GM19395 (cell line): ENCODE results near the gene USP12.
A peak's percentile ranks its signal among the peaks of the same experiment; 100 is the strongest.
"Not testable (repeated sequence)": the region's sequence is repeated elsewhere in the genome, so short reads cannot be mapped to it uniquely, and the experiment has no call there.

Experiments used
- ATAC-seq: cut with Tn5 transposase; IDR thresholded peaks from one replicate; pipeline ENCODE4 v1.9.1; 2021; ENCODE audit warnings: mild to moderate bottlenecking, moderate library complexity; ENCODE audit not compliant: unreplicated experiment

USP12 gene, protein sequence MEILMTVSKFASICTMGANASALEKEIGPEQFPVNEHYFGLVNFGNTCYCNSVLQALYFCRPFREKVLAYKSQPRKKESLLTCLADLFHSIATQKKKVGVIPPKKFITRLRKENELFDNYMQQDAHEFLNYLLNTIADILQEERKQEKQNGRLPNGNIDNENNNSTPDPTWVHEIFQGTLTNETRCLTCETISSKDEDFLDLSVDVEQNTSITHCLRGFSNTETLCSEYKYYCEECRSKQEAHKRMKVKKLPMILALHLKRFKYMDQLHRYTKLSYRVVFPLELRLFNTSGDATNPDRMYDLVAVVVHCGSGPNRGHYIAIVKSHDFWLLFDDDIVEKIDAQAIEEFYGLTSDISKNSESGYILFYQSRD

DNA sequence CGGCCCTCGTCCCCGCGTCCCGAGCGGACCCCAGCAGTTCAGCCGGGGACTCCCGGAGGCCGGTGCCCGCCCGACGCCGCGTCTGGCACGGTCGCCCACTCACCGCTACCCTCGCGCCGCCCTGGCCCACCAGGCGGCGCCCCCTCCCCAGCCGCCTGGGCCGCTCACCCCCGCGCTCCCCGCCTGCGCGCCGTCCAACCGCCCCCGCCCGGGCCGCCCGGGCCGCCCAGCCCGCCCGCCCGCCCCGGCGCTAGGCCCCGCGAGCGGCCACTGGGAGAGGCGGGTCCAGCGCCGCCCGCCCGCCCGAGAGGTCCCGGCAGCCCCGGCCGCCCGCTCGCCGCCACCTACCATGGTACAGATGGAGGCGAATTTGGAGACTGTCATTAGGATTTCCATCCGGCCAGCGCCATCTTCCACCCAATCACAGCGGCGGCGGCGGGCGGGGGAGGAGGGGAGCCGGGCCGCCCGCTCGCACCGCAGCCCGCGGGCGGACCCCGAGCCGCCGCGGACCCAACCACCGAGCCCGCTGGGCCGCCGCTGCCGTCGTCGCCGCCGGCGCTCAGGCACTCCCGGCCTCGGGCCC, at the start of gene USP12:
TSS of gene USP12 (minus strand) at position 568 of the 583 bp plus-strand sequence. CDS start at position 396, 172 bp downstream.
- ATAC-seq, result peak; percentile 8

DNA sequence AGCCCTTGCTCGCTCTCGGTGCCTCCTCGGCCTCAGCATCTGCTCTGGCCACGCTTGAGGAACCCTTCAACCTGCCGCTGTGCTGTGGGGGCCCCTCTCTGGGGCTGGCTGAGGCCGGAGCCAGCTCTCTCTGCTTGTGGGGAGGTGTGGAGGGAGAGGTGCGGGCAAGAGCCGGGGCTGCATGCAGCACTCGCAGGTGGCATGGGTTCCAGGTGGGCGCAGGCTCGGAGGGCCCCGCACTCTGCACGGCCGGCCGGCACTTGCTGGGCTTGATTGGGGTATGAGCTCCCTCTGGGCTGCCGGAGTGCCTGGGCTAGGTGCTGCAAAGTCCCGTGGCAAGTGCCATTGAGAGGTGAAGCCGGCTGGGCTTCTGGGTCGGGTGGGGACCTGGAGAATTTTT, 48.0 kb upstream of the USP12 start:
- ATAC-seq, result no peak

DNA sequence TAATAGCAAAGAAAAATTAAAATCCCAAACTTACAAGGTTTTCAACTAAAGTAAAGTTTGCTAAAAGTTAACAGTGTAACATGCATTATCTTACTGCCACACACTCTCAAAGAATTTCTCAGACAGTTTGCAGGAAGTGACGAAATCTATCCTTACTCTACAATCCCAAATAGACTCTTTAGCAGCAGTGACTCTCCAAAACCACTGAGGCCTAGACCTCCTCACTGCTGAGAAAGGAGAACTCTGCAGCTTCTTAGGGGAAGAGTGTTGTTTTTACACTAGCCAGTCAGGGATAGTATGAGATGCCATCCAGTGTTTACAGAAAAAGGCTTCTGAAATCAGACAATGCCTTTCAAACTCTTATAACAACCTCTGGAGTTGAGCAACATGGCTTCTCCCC, 47.2 kb upstream of the USP12 start:
- ATAC-seq, result not testable (repeated sequence)

DNA sequence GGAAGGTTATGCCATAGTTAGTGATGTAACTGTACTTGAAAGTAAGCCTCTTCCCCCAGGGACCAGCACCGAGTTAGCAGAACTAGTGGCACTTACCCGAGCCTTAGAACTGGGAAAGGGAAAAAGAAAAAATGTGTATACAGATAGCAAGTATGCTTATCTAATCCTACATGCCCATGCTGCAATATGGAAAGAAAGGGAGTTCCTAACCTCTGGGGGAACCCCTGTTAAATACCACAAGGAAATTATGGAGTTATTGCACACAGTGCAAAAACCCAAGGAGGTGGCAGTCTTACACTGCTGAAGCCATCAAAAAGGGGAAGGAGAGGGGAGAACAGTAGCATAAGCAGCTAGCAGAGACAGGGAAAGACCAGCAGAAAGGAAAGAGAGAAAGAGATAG, 46.2 kb upstream of the USP12 start:
- ATAC-seq, result not testable (repeated sequence)

DNA sequence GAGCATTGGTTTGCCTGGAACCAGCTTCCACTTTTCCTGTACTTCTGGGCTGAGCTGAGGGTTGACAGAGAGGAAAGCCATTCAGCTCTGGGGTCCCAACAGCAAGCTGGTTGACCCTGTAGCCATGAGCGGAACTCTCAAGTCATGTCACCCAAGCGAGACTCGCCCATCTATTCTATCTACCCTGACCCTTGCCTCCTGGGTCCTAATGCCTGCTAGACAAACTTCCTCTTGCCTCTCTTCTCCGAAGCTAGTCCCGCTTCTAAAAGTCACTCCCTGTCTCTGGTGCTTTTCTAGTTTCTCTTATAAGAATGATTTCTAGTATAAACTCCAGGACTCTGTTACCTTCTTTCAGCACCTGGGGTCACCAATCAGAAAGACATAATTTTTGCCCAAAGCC, 41.8 kb upstream of the USP12 start:
- ATAC-seq, result not testable (repeated sequence)

DNA sequence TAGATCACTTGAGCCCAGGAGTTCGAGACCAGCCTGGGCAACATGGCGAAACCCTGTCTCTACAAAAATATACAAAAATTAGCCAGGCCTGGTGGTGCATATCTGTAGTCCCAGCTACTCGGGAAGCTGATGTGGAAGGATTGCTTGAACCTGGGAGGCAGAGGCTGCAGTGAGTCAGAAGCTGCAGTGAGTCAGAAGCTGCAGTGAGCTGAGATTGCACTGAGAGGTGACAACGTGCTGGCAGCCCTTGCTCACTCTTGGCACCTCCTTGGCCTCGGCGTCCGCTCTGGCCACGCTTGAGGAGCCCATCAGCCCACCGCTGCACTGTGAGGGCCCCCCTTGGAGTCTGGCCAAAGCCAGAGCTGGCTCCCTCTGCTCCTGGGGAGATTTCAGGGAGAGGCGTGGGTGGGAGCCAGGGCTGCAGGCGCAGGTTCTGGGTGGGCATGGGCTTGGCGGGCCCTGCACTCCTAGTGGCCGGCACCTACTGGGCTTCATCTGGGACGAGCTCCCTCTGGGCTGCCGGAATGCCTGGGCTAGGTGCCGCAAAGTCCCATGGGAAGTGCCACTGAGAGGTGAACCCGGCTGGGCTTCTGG, 40.3 kb upstream of the USP12 start:
- ATAC-seq, result no peak

DNA sequence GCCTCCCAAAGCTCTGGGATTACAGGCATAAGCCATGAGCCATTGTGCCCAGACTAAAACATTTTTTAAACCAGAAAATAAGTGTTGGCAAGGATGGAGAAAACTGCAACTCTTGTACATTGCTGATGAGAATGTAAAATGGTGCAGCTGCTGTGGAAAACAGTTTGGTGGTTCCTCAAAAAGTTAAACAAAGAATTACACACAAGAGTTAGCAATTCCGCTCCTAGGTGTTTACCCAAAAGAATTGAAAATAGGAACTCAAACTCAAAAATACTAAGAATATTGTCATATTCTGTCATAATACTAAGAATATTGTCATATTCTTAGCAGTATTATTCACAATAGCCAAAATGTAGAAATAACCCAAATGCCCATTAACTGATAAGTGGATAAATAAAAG, 39.7 kb upstream of the USP12 start:
- no peak for ATAC-seq

DNA sequence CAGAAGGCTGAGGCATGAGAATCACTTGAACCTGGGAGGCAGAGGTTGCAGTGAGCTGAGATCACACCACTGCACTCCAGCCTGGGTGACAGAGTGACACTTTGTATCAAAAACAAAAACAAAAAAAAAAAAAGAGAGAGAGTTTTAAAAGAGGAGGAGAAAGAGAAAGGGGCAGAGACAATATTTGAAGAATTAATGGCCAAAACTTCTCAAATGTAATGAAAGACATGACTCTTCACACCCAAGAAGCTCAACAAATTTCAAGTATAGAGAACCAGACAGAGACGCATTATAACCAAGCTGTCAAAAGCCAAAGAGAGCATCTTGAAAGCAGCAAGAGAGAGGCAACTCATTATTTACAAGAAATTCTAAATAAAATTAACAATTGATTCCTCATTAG, 36.9 kb upstream of the USP12 start:
- no peak for ATAC-seq

DNA sequence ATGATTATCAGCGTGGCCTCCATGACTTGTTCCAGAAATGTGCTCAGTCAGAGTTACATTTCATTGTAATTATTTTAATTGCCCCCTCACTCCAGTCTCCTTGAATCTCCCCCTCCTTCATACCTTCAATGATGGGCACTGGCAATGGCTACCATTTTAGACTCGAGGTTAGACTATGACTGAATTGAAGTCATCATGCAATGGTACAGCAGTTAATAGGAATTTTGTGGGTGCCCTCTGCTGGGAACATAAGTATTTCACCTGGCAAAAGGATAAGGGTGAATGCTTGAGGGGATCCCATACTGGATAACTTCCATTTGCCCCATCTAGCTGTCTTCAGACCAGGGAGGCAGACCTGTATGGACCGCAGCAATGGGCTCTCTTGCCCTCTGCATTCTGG, 32.2 kb upstream of the USP12 start:
- no peak for ATAC-seq

DNA sequence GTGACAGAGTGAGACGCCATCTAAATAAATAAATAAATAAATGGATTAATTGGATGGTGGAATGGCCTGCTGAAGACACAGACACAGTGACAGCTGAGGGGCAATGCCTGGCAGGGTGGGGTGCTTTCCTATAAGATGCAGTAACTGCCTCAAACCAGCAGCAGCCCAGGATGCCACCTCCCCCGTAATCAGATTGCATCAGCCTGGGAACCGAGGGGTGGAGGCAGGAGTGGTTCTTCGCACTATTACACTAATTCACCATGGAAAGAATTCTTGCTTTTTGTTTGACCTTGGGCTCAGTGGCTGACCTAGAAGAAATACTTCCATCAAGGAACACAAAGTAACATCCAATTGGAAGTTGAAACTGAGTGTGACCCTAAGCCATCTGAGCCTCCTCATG, 31.6 kb upstream of the USP12 start:
- ATAC-seq, result no peak

DNA sequence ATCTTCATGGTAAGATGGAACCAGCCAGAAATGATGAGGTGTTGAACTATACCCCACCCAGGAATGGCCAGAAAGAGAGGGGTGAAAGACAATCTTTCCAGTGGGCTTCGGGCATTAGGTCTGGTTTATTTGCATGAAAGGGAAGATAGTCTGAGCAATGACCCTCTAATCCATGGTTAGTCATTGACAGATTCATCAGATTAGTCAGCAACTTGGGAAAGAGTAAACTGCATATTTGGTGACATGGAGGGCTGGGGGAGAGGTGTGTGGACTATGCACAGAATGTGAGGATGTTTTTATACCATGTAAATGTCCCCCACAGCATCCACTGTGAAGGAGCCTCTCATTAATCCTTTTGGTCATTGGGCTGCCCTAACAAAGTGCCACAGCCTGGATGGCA, 30.1 kb upstream of the USP12 start:
- no peak for ATAC-seq

DNA sequence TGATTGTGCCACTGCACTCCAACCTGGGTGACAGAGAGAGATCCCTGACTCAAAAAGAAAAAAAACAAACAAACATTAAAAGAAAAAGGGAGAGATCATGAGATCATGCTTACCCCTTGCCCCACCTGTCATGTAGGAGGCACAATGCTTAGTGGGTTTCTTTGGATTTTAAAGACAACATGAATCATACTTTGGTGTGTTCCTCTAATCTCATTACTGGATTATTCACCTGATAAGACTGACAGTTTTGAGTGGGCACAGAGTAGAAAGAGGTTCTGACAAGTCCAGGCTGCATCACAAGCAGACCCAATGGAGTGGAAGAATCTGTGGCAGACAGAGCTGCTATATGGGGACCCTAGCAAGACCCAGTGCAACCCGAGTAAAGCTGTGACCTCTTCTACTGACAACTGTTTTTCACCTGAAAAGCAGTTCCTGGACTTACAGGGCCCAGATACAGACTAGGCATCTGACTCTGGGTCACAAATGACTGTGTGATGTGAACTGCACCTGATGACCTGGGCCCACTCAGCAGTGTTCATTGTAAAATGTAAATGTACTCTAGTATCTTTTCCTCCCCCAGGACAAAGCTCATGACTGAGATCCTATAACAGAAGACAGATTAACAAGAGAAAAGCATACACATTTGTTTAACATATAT, 28.9 kb upstream of the USP12 start:
- no peak for ATAC-seq

DNA sequence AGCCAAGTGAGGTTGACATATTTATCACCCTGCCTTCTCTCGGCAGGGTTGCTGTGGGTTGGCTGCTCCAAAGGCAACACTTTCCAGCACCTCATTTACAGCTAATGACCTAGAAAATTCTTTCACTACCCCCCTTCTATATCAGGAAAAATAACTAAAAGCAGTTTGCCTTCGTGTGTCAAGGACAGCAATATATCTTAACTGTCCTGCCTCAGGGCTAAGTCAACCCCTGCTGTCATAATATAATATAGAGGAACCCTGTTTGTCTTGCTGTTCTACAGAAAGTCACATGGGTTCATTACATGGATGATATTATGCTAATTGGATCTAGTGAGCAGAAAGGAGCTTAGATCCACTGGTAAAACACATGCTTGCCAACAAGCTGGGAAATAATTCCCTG, 28.1 kb upstream of the USP12 start:
- ATAC-seq, result no peak

DNA sequence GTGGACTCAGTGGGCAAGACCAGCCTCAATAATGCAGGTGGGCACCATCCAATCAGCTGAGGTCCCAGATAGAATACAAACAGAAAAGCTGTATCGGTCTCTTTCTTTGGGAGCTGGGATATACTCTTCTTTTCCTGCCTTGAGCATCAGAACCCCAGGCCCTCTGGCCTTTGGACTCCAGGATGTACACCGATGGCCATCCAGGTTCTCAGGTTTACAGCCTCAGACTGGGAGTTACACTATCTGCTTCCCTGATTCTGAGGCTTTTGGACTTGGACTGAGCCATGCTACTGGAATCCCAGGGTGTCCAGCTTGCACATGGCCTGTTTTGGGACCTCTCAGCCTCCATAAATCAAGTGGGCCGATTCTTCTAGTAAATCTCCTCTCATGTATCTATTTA, 27.6 kb upstream of the USP12 start:
- no peak for ATAC-seq

DNA sequence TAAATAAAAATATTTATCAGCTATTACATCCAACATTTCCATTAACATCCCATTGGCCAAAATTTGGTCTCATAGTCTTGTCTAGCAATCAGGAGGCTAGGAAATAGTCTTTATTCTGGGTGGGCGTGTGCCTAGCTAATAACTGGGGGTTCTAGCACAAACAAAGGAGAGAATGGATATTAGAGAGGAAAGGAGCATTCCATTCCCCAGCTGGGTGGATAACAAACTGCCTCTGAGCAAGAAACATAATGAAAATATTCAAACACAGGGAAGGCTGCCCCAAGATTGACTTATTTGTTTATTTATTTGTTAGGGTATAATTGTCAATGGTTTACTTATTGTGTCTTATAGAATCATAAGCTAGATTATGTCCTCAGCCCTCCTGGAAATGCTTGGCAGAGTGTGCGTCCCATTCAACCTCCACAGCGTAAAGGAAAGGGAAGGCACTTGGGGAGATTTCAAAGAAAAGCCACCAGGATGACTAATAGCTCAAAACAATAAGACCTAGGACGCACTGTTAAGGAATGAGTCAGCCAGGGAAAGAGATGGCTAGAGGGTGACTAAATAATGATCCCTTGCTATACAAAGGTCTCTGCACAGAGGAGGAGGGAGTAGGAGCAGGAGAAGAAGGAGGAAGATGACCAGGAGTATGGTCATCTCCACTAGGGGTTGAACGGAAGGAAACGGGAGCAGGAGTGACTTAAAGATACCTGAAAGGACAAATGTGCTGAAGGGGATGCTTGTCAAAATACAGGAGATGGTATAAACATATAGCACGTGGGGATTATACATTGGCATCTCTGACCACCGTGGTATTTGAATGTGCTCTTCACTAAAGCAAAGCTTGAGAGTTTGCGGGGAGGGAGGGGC, 23.5 kb upstream of the USP12 start:
- no peak for ATAC-seq

DNA sequence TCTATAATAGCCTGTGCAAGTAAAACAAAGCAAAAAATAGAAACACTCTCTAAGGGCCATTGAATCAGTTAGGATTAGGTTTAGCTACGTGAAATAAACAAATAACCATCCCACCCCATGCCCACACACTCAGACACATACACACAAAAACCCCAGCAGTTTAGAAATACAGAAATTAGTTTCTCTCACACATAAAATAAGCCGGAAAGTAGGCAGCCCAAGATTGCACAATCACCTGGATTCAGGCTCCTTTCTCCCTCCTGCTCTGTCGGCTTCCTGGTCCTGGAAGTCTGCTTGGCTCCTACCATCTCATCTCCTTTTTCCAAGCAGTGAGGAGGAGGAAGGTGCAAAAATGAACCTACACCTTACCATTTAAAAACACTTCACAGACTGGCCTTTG, 22.6 kb upstream of the USP12 start:
- ATAC-seq, result no peak

DNA sequence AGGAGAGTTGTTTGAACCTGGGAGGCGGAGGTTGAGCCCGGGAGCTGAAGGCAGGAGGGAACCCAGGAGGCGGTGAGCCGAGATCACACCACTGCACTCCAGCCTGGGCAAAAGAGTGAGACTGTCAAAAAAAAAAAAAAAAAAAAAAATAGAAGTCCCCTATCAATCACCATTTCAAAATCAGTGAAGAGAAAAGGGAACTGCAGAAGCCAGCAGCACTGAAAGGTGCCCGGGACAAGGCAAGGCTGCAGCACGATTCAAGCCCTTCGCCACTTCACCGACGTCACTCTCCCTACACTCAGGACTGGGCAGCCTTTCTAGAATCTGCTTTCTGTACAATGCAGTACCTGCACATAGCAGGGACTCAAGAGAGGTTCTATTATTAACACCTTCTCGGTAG, 21.9 kb upstream of the USP12 start:
- ATAC-seq, result no peak

DNA sequence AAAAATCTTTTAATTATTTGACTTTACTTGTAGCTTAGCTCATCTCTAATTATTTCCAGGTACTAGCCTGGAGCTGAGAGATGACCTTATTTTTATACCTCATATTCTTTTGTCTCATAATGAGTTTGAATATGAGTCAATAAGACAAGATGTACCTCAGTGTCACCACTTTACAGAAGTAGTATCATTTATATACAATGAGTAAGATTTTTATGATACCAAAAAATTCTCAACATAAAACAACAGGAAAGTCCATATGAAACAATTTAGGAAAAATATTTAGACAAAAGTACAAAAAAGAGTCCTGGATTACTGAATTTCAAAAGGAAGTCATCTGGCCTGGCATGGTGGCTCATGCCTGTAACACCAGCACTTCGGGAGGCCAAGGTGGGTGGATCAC, 21.4 kb upstream of the USP12 start:
- ATAC-seq, result no peak

DNA sequence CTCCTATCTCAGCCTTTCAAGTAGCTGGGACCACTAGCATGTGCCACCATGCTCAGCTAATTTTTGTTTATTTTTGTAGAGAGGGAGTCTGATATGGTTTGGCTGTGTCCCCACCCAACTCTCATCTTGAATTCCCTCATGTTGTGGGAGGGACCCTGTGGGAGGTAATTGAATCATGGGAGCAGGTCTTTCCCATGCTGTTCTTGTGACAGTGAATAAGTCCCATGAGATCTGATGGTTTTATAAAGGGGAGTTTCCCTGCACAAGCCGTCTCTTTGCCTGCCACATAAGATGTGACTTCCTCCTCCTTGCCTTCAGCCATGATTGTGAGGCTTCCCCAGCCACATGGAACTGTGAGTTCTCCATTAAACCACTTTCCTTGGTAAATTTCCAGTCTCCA, 20.8 kb upstream of the USP12 start:
- ATAC-seq, result not testable (repeated sequence)

DNA sequence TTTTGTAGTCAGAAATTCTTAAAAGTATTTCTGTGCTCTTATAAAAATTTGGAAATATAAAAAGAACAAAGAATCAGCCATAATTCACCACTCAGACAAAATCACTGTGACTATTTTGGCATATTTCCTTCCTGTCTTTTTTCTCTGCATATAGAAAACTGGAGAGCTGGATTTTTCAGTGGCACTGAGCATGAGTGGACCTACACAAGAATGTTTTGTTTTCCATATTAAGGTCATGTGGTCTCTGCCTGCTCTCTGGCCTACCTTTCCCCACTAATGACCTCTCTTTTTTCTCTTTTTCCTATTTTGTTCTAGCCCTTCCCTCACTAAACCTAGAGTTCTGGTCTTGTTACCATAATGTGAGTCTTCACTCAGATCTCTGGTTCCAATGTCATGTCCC, 17.6 kb upstream of the USP12 start:
- no peak for ATAC-seq

DNA sequence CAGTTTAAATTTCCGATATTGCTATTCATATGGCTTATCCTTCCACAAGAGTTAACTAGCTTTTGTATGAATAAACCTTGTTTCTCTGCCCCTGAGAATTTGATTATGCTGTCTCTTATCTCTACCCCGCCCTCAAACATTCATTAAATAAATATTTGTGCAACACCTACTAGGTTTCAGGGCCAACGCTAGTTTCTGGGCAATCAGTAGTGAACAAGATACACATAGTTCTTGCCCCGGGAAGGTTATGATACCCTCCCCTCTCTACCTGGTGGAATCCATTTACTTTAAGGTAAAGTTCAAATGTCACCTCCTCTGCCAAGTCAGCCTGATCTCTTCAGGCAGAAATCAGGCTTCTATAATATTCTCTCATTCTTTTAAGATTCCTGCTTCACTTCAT, 16.6 kb upstream of the USP12 start:
- ATAC-seq, result no peak
